Activated CD4-positive, alpha-beta T cell treated with anti-CD3 and anti-CD28 coated beads, Interleukin-2, amount 10 ng/mL, durations not matched to agents 7 days and 5 days (primary cell): ENCODE measurements around the gene PGK1. TPM values are rescaled to one million over a fixed set of nuclear protein-coding genes. Genes with fewer than 3 reads are reported as not detected.
"Not testable (repeated sequence)": the region's sequence is repeated elsewhere in the genome, so short reads cannot be mapped to it uniquely, and the experiment has no call there.

ENCODE experiments used
- CTCF ChIA-PET: fragments of 350-600 bp; sonication (Branson Sonifier 250); formaldehyde crosslinking; loops from one replicate; lab custom pipeline; 2021; ENCODE audit warnings: antibody characterized with exemption; lab: Charles Lee
- POLR2A ChIA-PET: fragments of 350-600 bp; sonication (Branson Sonifier 250); formaldehyde crosslinking; loops from one replicate; lab custom pipeline; 2021; ENCODE audit warnings: antibody characterized with exemption; lab: Charles Lee
- DNase-seq: peaks from one replicate; pipeline ENCODE4 v3.0.0-alpha.2; 2020
- H3K27ac Mint-ChIP-seq: one replicate; pipeline ENCODE4 v1.8.0; 2021; ENCODE audit warnings: mild to moderate bottlenecking, moderate library complexity, mixed read lengths
- H3K27me3 Mint-ChIP-seq: one replicate; pipeline ENCODE4 v1.8.0; 2021; ENCODE audit warnings: mixed read lengths
- H3K36me3 Mint-ChIP-seq: one replicate; pipeline ENCODE4 v1.8.0; 2021; ENCODE audit warnings: low read depth, mixed read lengths
- H3K4me1 Mint-ChIP-seq: one replicate; pipeline ENCODE4 v1.8.0; 2021; ENCODE audit warnings: mixed read lengths
- H3K4me3 Mint-ChIP-seq: one replicate; pipeline ENCODE4 v1.8.0; 2021; ENCODE audit warnings: mild to moderate bottlenecking, moderate library complexity, mixed read lengths
- H3K9me3 Mint-ChIP-seq: one replicate; pipeline ENCODE4 v1.8.0; 2021; ENCODE audit warnings: mixed read lengths
- total RNA-seq, 2 experiments: library from RNA; stranded (reverse); gene quantifications; one replicate each; pipeline ENCODE4 v1.2.3, GENCODE V29; 2021

PGK1 gene
- total RNA-seq, 2 experiments from 2014 or later, result 682 to 705 TPM

GRCh38 chrX:78157373-78157772 is 53.3 kb downstream of the PGK1 start:
- POLR2A ChIA-PET, H3K4me3 Mint-ChIP-seq, CTCF ChIA-PET, H3K27me3 Mint-ChIP-seq, H3K27ac Mint-ChIP-seq, H3K9me3 Mint-ChIP-seq, H3K36me3 Mint-ChIP-seq, H3K4me1 Mint-ChIP-seq: not testable (repeated sequence)
- peak; percentile 20 for DNase-seq

GRCh38 chrX:78157846-78158245 is 53.8 kb downstream of the PGK1 start:
- DNase-seq, H3K4me1 Mint-ChIP-seq, CTCF ChIA-PET: not testable (repeated sequence)

GRCh38 chrX:78160711-78161110 is 56.7 kb downstream of the PGK1 start:
- H3K27ac Mint-ChIP-seq, H3K9me3 Mint-ChIP-seq, POLR2A ChIA-PET, CTCF ChIA-PET, H3K27me3 Mint-ChIP-seq, H3K4me1 Mint-ChIP-seq, H3K36me3 Mint-ChIP-seq, H3K4me3 Mint-ChIP-seq, DNase-seq: not testable (repeated sequence)

More at GRCh38 chrX:78157846-78158245, 53.8 kb downstream of the PGK1 start:
- H3K9me3 Mint-ChIP-seq, H3K36me3 Mint-ChIP-seq, H3K4me3 Mint-ChIP-seq, POLR2A ChIA-PET, H3K27me3 Mint-ChIP-seq: not testable (repeated sequence)
- H3K27ac Mint-ChIP-seq, result peak overlapping the region; percentile 36

GRCh38 chrX:78163175-78163574 is 59.1 kb downstream of the PGK1 start:
- H3K36me3 Mint-ChIP-seq, H3K27me3 Mint-ChIP-seq, CTCF ChIA-PET, DNase-seq, H3K9me3 Mint-ChIP-seq, H3K27ac Mint-ChIP-seq, H3K4me3 Mint-ChIP-seq, POLR2A ChIA-PET, H3K4me1 Mint-ChIP-seq: not testable (repeated sequence)

GRCh38 chrX:78165425-78165824 is 61.4 kb downstream of the PGK1 start:
- Mint-ChIP-seq H3K4me1 (peaks cover 9% of the 10 kb centered on the region), H3K9me3 (peaks cover 6% of the 10 kb centered on the region), H3K4me3 (no peak overlapping the region), H3K36me3 (no peaks in the 10 kb centered on the region), H3K27me3 (no peaks in the 10 kb centered on the region), H3K27ac (no peak overlapping the region)
- DNase-seq, result no peak
- ChIA-PET POLR2A (no interaction called here), CTCF (interaction anchor here (1.0 kb wide), 1 partner anchor 9 kb away, joined by 3 read pairs; no protein-coding TSS in a partner anchor)

- Mint-ChIP-seq H3K4me1 (peaks cover 3% of the 10 kb centered on the region), H3K36me3 (no peaks in the 10 kb centered on the region), H3K27ac (peak overlapping the region; percentile 41), H3K4me3 (no peak overlapping the region), H3K9me3 (no peaks in the 10 kb centered on the region), H3K27me3 (no peaks in the 10 kb centered on the region)
- ChIA-PET POLR2A (no interaction called here), CTCF (no interaction called here)
- no peak for DNase-seq
These were observed 64.0 kb downstream of the PGK1 start for GRCh38 chrX:78168065-78168464.

Other genes with a start within 250 kb of the PGK1 start
- 10 to 100 TPM; 51.4 to 51.7 TPM for gene MAGT1, start 208.8 kb upstream of the PGK1 start, total RNA-seq
- 100 to 1,000 TPM; 244 to 298 TPM for gene COX7B, start 204.8 kb upstream of the PGK1 start, total RNA-seq
- gene ATP7A, start 193.6 kb upstream of the PGK1 start, total RNA-seq, result 10 to 100 TPM; 11.9 to 13.3 TPM
- gene PGAM4, start 134.6 kb upstream of the PGK1 start, total RNA-seq, result not detected
- 10 to 100 TPM; 24.0 to 25.6 TPM for gene TAF9B, start 35.4 kb downstream of the PGK1 start, total RNA-seq
- gene CYSLTR1, start 223.4 kb downstream of the PGK1 start, total RNA-seq, result 10 to 100 TPM; 20.8 to 23.8 TPM